OCI-LY7 (cell line): Measurements from ENCODE around the gene RIPK4.

Experiments
- CTCF ChIP-seq: fragments of 200-600 bp; sonication (generic); conservative IDR thresholded peaks from 2 replicates; pipeline ENCODE4 v1.5.1; 2014; ENCODE audit warnings: mild to moderate bottlenecking, antibody characterized with exemption, low read length, moderate library complexity, mixed read lengths
- EZH2phosphoT487 ChIP-seq: fragments of 200-600 bp; sonication (generic); IDR thresholded peaks from 2 replicates; pipeline ENCODE4 v1.6.1; 2018; ENCODE audit warnings: low read depth, borderline replicate concordance, mild to moderate bottlenecking, mixed run types, antibody characterized with exemption, low read length, moderate library complexity, mixed read lengths

- TF ChIP-seq CTCF (no peak), EZH2phosphoT487 (no peak)
These were observed 7.8 kb upstream of the RIPK4 start for GRCh38 chr21:41774467-41775148.
